Effector CD8-positive, alpha-beta T cell (primary cell): ENCODE results near the gene CALHM2.
A peak's percentile ranks its signal among the peaks of the same experiment; 100 is the strongest.

Source experiments
- DNase-seq: peaks from one replicate; lab custom pipeline; 2025; lab: John Stamatoyannopoulos, UW

CALHM2 gene

GRCh38 chr10:103476046-103476768 is 24.0 kb upstream of the CALHM2 start:
- DNase-seq, result no peak

GRCh38 chr10:103475437-103475836 is 23.3 kb upstream of the CALHM2 start:
- no peak for DNase-seq

- DNase-seq, result no peak
Observed at GRCh38 chr10:103474077-103474476, 21.9 kb upstream of the CALHM2 start.

DNA sequence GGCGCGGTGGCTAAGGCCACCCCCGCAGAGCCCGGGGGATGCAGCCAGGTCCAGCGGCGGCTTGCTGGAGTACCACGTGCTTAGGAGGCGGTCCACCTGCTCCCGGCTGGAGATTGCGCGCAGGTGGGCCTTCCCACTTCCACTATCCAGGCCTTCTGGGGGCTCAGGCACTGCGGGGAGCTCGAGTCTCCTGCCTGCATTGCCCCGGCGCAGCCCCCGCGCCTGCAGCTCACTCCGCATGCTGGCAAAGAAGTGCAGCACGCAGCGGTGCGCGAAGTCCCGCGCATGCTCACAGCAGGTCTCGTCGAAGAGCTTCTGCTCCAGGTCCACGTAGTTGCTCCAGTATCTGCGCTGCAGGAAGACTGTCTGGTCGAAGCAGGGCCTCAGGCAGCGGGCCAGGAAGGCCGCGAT is 21.1 kb upstream of the CALHM2 start:
- DNase-seq, result no peak

GRCh38 chr10:103472005-103472404 is 19.8 kb upstream of the CALHM2 start:
- no peak for DNase-seq

GRCh38 chr10:103470761-103471653 is 18.8 kb upstream of the CALHM2 start:
- peak; percentile 11 for DNase-seq

- no peak for DNase-seq
Observed at GRCh38 chr10:103469201-103469600, 17.0 kb upstream of the CALHM2 start.

GRCh38 chr10:103467406-103467805 is 15.2 kb upstream of the CALHM2 start:
- DNase-seq, result no peak

- DNase-seq, result no peak
Observed at GRCh38 chr10:103466734-103467133, 14.6 kb upstream of the CALHM2 start.

DNA sequence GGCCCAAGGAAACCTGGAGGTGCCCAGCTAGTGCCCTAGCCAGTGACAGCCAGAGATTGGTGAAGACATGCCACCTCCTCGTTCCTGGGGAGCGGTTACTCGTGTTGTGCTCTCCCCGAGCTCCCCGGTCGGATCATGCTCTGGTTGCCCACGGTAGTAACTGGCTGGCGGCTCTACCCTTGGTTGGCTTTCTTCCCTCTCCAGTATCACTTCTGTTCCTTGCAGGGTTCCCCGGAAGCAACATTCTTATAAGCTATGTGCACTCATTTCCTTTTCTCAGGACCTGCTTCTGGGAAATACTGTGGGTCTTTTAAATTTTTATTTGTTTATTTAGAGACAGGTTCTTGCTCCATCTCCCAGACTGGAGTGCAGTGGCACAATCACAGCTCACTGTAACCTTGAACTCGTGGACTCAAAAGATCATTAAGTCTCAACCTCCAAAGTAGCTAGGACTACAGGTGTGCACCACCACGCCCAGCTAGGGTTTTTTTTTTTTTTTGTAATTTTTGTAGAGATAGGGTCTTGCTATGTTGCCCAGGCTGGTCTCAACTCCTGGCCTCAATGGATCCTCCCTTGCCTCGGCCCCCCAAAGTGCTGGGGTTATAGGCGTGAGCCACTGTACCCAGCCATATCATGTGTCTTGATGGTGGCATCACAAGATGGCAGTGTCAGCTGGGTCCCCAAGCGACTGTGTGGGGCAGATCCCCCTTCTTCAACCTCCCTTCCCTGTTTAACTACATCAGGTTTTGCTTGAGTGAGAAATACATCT is 13.4 kb upstream of the CALHM2 start:
- no peak for DNase-seq

GRCh38 chr10:103463499-103463898 is 11.3 kb upstream of the CALHM2 start:
- DNase-seq, result no peak

GRCh38 chr10:103459615-103460014 is 7.4 kb upstream of the CALHM2 start:
- DNase-seq, result no peak

GRCh38 chr10:103458720-103459119 is 6.5 kb upstream of the CALHM2 start, which contains the start of gene CALHM1:
Gene CALHM1 (minus strand): TSS chr10:103458900. CDS start chr10:103458751, 149 bp downstream.
- DNase-seq, result no peak

GRCh38 chr10:103457896-103458583 is 5.9 kb upstream of the CALHM2 start:
- DNase-seq, result no peak

DNA sequence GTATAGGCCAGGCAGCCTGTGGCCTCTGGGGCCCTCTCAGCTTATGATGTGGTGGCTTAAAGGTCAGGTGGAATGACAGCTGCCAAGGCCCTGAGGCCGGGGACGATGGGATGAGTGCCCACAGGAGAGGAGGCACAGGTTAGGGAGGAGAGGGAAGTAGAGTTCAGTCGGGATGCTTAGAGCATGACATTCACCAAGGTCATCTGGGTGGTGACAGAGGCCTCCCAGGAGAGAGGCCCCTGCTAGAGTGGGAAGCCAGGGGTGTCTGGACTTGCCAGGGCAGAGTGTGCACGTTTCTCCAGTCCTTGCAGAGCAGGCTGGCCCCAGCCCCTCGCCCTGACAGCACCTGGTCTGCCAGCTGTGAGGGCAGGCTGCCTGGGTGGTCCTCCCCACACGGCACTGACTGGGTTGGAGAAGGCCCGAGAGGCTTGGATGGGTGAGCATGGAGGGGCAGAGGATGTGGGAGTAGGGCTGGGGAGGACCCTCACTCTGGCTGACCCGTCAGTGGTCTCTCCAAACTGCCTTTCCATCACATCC is 5.1 kb upstream of the CALHM2 start:
- no peak for DNase-seq

GRCh38 chr10:103456074-103456660 is 4.0 kb upstream of the CALHM2 start:
- DNase-seq, result no peak

DNA sequence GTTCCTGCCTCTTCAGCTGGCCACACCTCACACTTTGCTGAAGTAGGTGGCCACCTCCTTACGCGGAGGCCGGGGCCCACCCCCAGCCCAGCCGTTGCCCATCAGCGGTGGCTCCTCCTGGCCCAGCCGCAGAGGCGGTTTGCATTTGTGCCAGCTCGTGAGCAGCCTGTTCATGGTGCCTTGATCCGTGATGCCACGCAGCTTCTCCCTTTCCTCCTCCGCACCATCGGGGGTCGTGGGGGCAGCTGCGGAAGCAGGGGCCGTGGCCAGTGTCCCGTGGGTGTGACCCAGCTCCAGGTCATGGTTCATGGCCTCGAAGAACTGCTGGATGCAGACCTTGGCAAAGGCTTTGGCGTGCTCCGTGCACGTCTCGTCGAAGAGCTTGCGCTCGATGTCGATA is 3.1 kb upstream of the CALHM2 start:
- no peak for DNase-seq

- no peak for DNase-seq
Observed at GRCh38 chr10:103454026-103454425, 1.9 kb upstream of the CALHM2 start.

DNA sequence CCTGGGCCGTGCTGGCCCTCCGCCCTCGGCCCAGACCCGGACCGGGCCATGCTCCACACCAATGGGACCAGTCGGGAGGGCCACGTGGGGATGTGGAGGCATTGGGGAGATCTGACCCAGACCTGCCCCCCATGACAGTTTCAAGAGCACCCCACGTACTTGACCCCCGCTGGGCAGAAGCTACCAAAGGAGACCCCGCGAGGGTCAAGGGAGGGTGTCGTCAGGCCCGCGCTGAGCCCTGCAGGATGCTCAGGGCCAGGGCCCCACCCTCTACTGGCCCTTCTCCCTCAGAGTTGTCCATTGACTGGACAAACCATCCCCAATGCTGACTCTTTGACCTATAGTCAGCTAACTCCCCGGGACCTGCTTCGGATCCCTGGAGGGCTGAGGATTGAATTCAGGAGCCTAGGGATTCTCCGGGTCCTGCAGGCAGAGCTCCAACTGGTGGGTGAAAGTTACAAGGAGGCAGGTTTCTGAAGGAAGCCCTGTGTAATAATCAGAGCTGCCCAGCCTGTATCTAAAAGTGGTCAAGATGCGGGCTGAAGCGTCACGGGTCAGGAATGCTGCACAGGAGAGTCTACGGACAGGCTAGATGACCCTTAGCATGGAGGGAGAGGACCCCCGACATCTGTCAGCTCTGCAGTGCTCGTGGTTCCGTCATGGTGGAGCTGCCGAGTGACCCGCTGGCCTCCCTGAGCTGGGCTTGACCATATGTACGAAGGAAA is 498 bp upstream of the CALHM2 start:
- DNase-seq, result no peak

- DNase-seq, result no peak
Observed at GRCh38 chr10:103451091-103451813, 918 bp downstream of the CALHM2 start.
